OCI-LY7 (cell line): Measurements from ENCODE around the gene WASF2. TPM values are rescaled to one million over a fixed set of nuclear protein-coding genes. Genes with fewer than 3 reads are reported as not detected.
A peak's percentile ranks its signal among the peaks of the same experiment; 100 is the strongest.

ENCODE experiments used
- BruUV-seq: library from RNA; stranded (reverse); fragments of 400-500 nt; replicated peaks from 2 replicates; lab custom pipeline; 2021; lab: Mats Ljungman, UMichigan
- CTCF ChIA-PET: fragments of 300-600 bp; sonication (Branson Sonifier 250); formaldehyde crosslinking; loops from one replicate; lab custom pipeline; 2022; ENCODE audit warnings: antibody characterized with exemption; ENCODE audit not compliant: unreplicated experiment; lab: Charles Lee
- POLR2A ChIA-PET: fragments of 300-600 bp; sonication (Branson Sonifier 250); formaldehyde crosslinking; loops from one replicate; lab custom pipeline; 2022; ENCODE audit warnings: antibody characterized with exemption; lab: Charles Lee
- DNase-seq: peaks from one replicate; pipeline ENCODE4 v3.0.0-alpha.2; 2015; ENCODE audit warnings: low spot score
- H2AFZ ChIP-seq: fragments of 200-600 bp; sonication (generic), shearing (Covaris generic); 2 replicates; pipeline ENCODE4 v1.6.1; 2014; ENCODE audit warnings: mild to moderate bottlenecking, antibody characterized with exemption, low read length, moderate library complexity
- H3K27ac ChIP-seq: fragments of 200-600 bp; sonication (generic); 2 replicates; pipeline ENCODE4 v1.5.1; 2014; ENCODE audit warnings: mixed run types, low read depth, mild to moderate bottlenecking, moderate library complexity, low read length, inconsistent platforms; ENCODE audit not compliant: poor library complexity, severe bottlenecking
- H3K36me3 ChIP-seq: fragments of 200-600 bp; sonication (generic); 2 replicates; pipeline ENCODE4 v1.6.1; 2014; ENCODE audit warnings: mild to moderate bottlenecking, antibody characterized with exemption, low read length, moderate library complexity, mixed read lengths; ENCODE audit not compliant: insufficient read depth
- H3K4me1 ChIP-seq: fragments of 200-600 bp; sonication (generic); 2 replicates; pipeline ENCODE4 v1.5.1; 2014; ENCODE audit warnings: mild to moderate bottlenecking, low read length; ENCODE audit not compliant: insufficient read depth, poor library complexity, severe bottlenecking
- H3K4me2 ChIP-seq: fragments of 200-600 bp; sonication (generic); 2 replicates; pipeline ENCODE4 v1.6.1; 2014; ENCODE audit warnings: mild to moderate bottlenecking, low read length
- H3K4me3 ChIP-seq: fragments of 200-600 bp; sonication (generic); 2 replicates; pipeline ENCODE4 v1.5.1; 2014; ENCODE audit warnings: mild to moderate bottlenecking, low read depth, low read length; ENCODE audit not compliant: poor library complexity, severe bottlenecking
- H3K79me2 ChIP-seq: fragments of 200-600 bp; sonication (generic); 2 replicates; pipeline ENCODE4 v1.6.1; 2016; ENCODE audit warnings: low read depth, mild to moderate bottlenecking, low read length, moderate library complexity, mixed read lengths; ENCODE audit not compliant: insufficient read depth
- H3K9me2 ChIP-seq: fragments of 200-600 bp; sonication (generic); 2 replicates; pipeline ENCODE4 v1.6.1; 2016; ENCODE audit warnings: mild to moderate bottlenecking, low read length, mixed read lengths; ENCODE audit not compliant: insufficient read depth
- H3K9me3 ChIP-seq: fragments of 200-600 bp; sonication (generic); 2 replicates; pipeline ENCODE4 v1.6.1; 2014; ENCODE audit warnings: mild to moderate bottlenecking, mixed run types, low read length, mixed read lengths
- H4K20me1 ChIP-seq: fragments of 200-600 bp; sonication (generic); 2 replicates; pipeline ENCODE4 v1.6.1; 2014; ENCODE audit warnings: mild to moderate bottlenecking, antibody characterized with exemption, low read length, moderate library complexity, mixed read lengths; ENCODE audit not compliant: insufficient read depth
- CTCF ChIP-seq: fragments of 200-600 bp; sonication (generic); conservative IDR thresholded peaks from 2 replicates; pipeline ENCODE4 v1.5.1; 2014; ENCODE audit warnings: mild to moderate bottlenecking, antibody characterized with exemption, low read length, moderate library complexity, mixed read lengths
- EZH2phosphoT487 ChIP-seq: fragments of 200-600 bp; sonication (generic); IDR thresholded peaks from 2 replicates; pipeline ENCODE4 v1.6.1; 2018; ENCODE audit warnings: low read depth, borderline replicate concordance, mild to moderate bottlenecking, mixed run types, antibody characterized with exemption, low read length, moderate library complexity, mixed read lengths
- intact Hi-C: fragments of 100-400 bp; cut with micrococcal nuclease; formaldehyde crosslinking; loops from one replicate; pipeline ENCODE4 v1.10.0; 2022; ENCODE audit not compliant: unreplicated experiment
- total RNA-seq, 2 experiments: library from RNA; depleted of rRNA in 1 of 2; stranded (reverse); fragments of >200 nt in 1 of 2; shearing (Covaris generic) in 1 of 2; gene quantifications; 2 replicates each; pipeline ENCODE4 v1.2.3, GENCODE V29; 2014 to 2022

WASF2 gene
- total RNA-seq, 2 experiments from 2014 or later, result 26.9 to 106 TPM

DNA sequence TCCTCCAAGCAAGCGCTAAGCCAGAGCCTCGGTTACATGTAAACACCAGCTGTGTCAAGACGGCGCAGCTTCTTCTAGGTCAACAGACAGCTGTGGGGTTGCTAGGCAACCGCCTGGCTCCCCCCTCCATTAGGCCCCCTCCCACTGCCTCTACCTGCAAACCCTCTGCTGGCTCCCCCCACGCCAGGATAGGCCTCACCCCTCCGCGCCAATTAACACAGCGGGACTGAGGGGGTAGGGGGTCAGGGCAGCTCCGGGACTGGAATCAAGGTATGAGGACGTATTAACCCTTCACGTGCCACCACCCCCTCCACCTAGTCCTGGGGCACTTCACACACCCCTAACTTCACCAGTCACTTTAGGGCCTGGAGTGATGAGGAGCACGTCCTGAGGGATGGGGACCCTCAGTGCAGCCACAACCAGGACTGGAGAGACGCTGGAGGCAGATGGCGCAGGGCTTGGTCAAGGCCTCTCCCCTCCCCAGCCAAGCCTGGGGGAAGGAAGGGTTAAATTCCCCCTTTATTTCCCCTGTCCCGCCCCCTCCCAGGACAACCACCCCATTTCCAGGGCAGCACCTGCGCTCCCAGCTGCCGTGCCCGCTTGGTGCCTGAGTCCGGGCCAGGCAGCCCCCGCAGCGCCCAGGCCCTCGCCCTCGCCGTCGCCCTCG is 37.4 kb upstream of the WASF2 start:
- TF ChIP-seq EZH2phosphoT487 (no peak), CTCF (no peak)
- CTCF ChIA-PET, result no interaction called here
- Histone ChIP-seq H3K4me3 (peak overlapping the region; percentile 60), H3K36me3 (no peaks in the 10 kb centered on the region), H3K27ac (peak overlapping the region; percentile 74), H2AFZ (no peak overlapping the region; the same call in 1 of the 2 replicates), H3K79me2 (no peaks in the 10 kb centered on the region; the same call in 1 of the 2 replicates), H3K4me1 (peaks cover 65% of the 10 kb centered on the region), H4K20me1 (no peaks in the 10 kb centered on the region), H3K9me3 (no peaks in the 10 kb centered on the region), H3K4me2 (peak overlapping the region; percentile 79), H3K9me2 (no peaks in the 10 kb centered on the region)
- peak; percentile 97 for DNase-seq
- no TSS peak for BruUV-seq
- intact Hi-C loops, result loop anchor here (5.0 kb wide), 1 partner anchor 110 kb away; no protein-coding TSS in a partner anchor
- POLR2A ChIA-PET, result interaction anchor here (0.6 kb wide), 1 partner anchor 63 kb away, joined by 3 read pairs; no protein-coding TSS in a partner anchor

DNA sequence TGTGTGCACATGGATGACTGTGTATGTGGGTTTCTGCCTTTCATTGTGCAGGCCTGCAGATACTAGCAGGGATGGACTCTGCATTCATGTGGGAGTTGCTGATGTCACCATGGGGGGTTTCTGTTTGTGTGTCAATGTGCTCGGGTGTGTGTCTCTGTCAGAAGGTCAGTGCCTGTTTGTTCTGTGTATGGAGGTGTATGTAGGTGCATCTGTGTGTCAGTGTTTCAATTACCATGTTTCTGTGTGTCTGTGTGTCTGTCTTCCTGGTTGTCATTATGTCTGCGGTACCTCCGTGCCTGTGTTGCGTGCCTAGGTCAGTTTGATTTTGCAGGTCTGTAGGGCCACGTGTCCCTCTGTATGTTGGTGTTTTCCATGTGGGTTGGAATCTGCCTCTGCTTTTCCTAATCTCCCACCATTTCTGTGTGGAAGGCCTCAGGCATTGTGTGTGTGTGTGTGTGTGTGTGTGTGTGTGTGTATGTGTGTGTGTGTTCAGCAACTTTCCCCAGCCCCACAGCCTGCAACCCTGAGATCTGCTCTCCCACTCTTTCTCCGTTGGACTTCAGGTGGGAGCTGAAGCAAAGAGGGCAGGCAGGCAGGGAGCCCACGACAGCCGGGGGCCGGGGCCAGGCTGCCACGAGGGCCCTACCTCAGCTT is 36.7 kb upstream of the WASF2 start:
- CTCF ChIA-PET, result interaction anchor here (1.1 kb wide), 1 partner anchor 110 kb away, joined by 3 read pairs; no protein-coding TSS in a partner anchor
- peak overlapping the region; percentile 74 for H3K27ac ChIP-seq

More for the DNA sequence above, 36.7 kb upstream of the WASF2 start:
- TF ChIP-seq EZH2phosphoT487 (no peak), CTCF (no peak)
- Histone ChIP-seq H3K4me2 (peak overlapping the region; percentile 79), H3K79me2 (no peaks in the 10 kb centered on the region; the same call in 1 of the 2 replicates), H4K20me1 (no peaks in the 10 kb centered on the region), H3K9me3 (no peaks in the 10 kb centered on the region), H2AFZ (peak overlapping the region; percentile 11; the same call in 1 of the 2 replicates), H3K4me3 (peak overlapping the region; percentile 60), H3K36me3 (no peaks in the 10 kb centered on the region), H3K4me1 (peaks cover 65% of the 10 kb centered on the region), H3K9me2 (no peaks in the 10 kb centered on the region)
- intact Hi-C loops, result loop anchor here (5.0 kb wide), 1 partner anchor 109 kb away; no protein-coding TSS in a partner anchor
- peak; percentile 26 for DNase-seq
- no TSS peak for BruUV-seq
- POLR2A ChIA-PET, result interaction anchor here (0.6 to 1.5 kb wide), 5 partner anchors 10 to 90 kb away, joined by 3 to 5 read pairs (median 4); no protein-coding TSS in a partner anchor
